HepG2 (cell line): ENCODE results near the gene USP7. TPM values are rescaled to one million over a fixed set of nuclear protein-coding genes. Genes with fewer than 3 reads are reported as not detected.

Experiments used
- BRCA1 ChIP-seq: sonication (generic); formaldehyde crosslinking; IDR thresholded peaks from 2 replicates; pipeline ENCODE4 v1.4.0; 2020; ENCODE audit warnings: missing genetic modification reagents
- CBFB ChIP-seq: sonication (generic); formaldehyde crosslinking; IDR thresholded peaks from 2 replicates; pipeline ENCODE4 v1.4.0; 2020; ENCODE audit warnings: missing genetic modification reagents
- CENPX ChIP-seq: sonication (generic); formaldehyde crosslinking; IDR thresholded peaks from 2 replicates; pipeline ENCODE4 v1.9.0; 2021; ENCODE audit warnings: mild to moderate bottlenecking, missing genetic modification reagents, moderate library complexity
- CTCF ChIP-seq: sonication (generic); formaldehyde crosslinking; IDR thresholded peaks from 2 replicates; pipeline ENCODE4 v1.5.0; 2020; ENCODE audit warnings: mild to moderate bottlenecking, missing genetic modification reagents, moderate library complexity
- FOXC1 ChIP-seq: sonication (generic); formaldehyde crosslinking; IDR thresholded peaks from 2 replicates; pipeline ENCODE4 v1.8.0; 2022; ENCODE audit warnings: mild to moderate bottlenecking, missing genetic modification reagents, borderline replicate concordance
- HDAC6 ChIP-seq: fragments of 200-600 bp; sonication (generic); IDR thresholded peaks from 2 replicates; pipeline ENCODE4 v1.7.0; 2017; ENCODE audit warnings: mild to moderate bottlenecking, antibody characterized with exemption, low read length, low read depth
- HMGA1 ChIP-seq: sonication (generic); formaldehyde crosslinking; conservative IDR thresholded peaks from 2 replicates; pipeline ENCODE4 v1.4.0; 2020; ENCODE audit warnings: missing genetic modification reagents
- HOMEZ ChIP-seq: IDR thresholded peaks from 2 replicates; pipeline ENCODE4 v1.6.1; 2016; ENCODE audit warnings: low read depth
- MYPOP ChIP-seq: sonication (generic); formaldehyde crosslinking; IDR thresholded peaks from 2 replicates; pipeline ENCODE4 v1.8.1; 2023; ENCODE audit warnings: mild to moderate bottlenecking, moderate library complexity, missing genetic modification reagents
- MZF1 ChIP-seq: sonication (generic); formaldehyde crosslinking; IDR thresholded peaks from 2 replicates; pipeline ENCODE4 v1.8.1; 2023; ENCODE audit warnings: mild to moderate bottlenecking, missing genetic modification reagents, borderline replicate concordance
- PRMT3 ChIP-seq: sonication (generic); formaldehyde crosslinking; IDR thresholded peaks from 2 replicates; pipeline ENCODE4 v1.8.1; 2022; ENCODE audit warnings: low read depth, mild to moderate bottlenecking, moderate library complexity, missing genetic modification reagents, borderline replicate concordance
- RFX1 ChIP-seq: fragments of 450-650 bp; IDR thresholded peaks from 2 replicates; pipeline ENCODE4 v1.6.1; 2017
- SIX1 ChIP-seq: sonication (generic); formaldehyde crosslinking; IDR thresholded peaks from 2 replicates; pipeline ENCODE4 v1.4.0; 2020; ENCODE audit warnings: missing genetic modification reagents, borderline replicate concordance
- SIX4 ChIP-seq: sonication (generic); formaldehyde crosslinking; IDR thresholded peaks from 2 replicates; pipeline ENCODE4 v1.4.0; 2020; ENCODE audit warnings: missing genetic modification reagents
- SMARCC2 ChIP-seq: fragments of 450-650 bp; IDR thresholded peaks from 2 replicates; pipeline ENCODE4 v1.6.1; 2017; ENCODE audit warnings: antibody characterized with exemption, mild to moderate bottlenecking
- SRY ChIP-seq: sonication (generic); formaldehyde crosslinking; IDR thresholded peaks from 2 replicates; pipeline ENCODE4 v1.8.0; 2022; ENCODE audit warnings: mild to moderate bottlenecking, missing genetic modification reagents
- TBL1XR1 ChIP-seq: fragments of 150-350 bp; IDR thresholded peaks from 2 replicates; pipeline ENCODE4 v1.6.1; 2014; ENCODE audit warnings: borderline replicate concordance, low read length; ENCODE audit not compliant: partially characterized antibody
- ZNF124 ChIP-seq: sonication (generic); formaldehyde crosslinking; IDR thresholded peaks from 2 replicates; pipeline ENCODE4 v1.4.0; 2020; ENCODE audit warnings: missing genetic modification reagents
- ZNF282 ChIP-seq: fragments of 450-650 bp; IDR thresholded peaks from 2 replicates; pipeline ENCODE4 v1.6.1; 2018; ENCODE audit not compliant: partially characterized antibody
- ZNF317 ChIP-seq: sonication (generic); formaldehyde crosslinking; IDR thresholded peaks from 2 replicates; pipeline ENCODE4 v1.5.0; 2020; ENCODE audit warnings: mild to moderate bottlenecking, missing genetic modification reagents
- ZNF44 ChIP-seq: sonication (generic); formaldehyde crosslinking; IDR thresholded peaks from 2 replicates; pipeline ENCODE4 v1.5.1; 2020; ENCODE audit warnings: mild to moderate bottlenecking, missing genetic modification reagents
- ZNF792 ChIP-seq: IDR thresholded peaks from 2 replicates; pipeline ENCODE4 v1.6.1; 2016
- ZNF816 ChIP-seq: sonication (generic); formaldehyde crosslinking; IDR thresholded peaks from 2 replicates; pipeline ENCODE4 v1.8.0; 2022; ENCODE audit warnings: missing genetic modification reagents, mild to moderate bottlenecking, borderline replicate concordance
- ZNF891 ChIP-seq: sonication (generic); formaldehyde crosslinking; IDR thresholded peaks from 2 replicates; pipeline ENCODE4 v1.5.0; 2020; ENCODE audit warnings: mild to moderate bottlenecking, missing genetic modification reagents
- polyA plus RNA-seq, 8 experiments: library from polyadenylated mRNA; depleted of rRNA in 3 of 8; stranded (reverse) in 7 of 8; unstranded in 1 of 8; fragments of >200 nt; fragmentation: Illumina TruSeq in 4 of 8; extraction: Trizol in 4 of 8; gene quantifications; 2 replicates each; pipeline versions ENCODE4 v1.2.1 to v1.2.3, GENCODE V29; 2011 to 2016; ENCODE audit warnings: low read depth in 4 of 8, missing spikeins in 1 of 8, mixed read lengths in 1 of 8; ENCODE audit not compliant: insufficient read depth in 1 of 8
- total RNA-seq, 5 experiments: library from RNA; depleted of rRNA; stranded (reverse); fragments of >200 nt; fragmentation: Illumina TruSeq; extraction: Trizol; gene quantifications; 2 replicates each; pipeline ENCODE4 v1.2.3, GENCODE V29; 2016; ENCODE audit warnings: low read depth in 1 of 5
- TF ChIP-seq, protein P1 (sequence below): sonication (generic); formaldehyde crosslinking; conservative IDR thresholded peaks from 2 replicates; pipeline ENCODE4 v1.8.0; 2022; ENCODE audit warnings: mild to moderate bottlenecking, moderate library complexity, missing genetic modification reagents

USP7 gene
- total and polyA plus RNA-seq, 2 of the 13 experiments (the other 11 are each of a cell fraction or from before 2014, with no cell fraction given) = 52.5 to 173 TPM

DNA sequence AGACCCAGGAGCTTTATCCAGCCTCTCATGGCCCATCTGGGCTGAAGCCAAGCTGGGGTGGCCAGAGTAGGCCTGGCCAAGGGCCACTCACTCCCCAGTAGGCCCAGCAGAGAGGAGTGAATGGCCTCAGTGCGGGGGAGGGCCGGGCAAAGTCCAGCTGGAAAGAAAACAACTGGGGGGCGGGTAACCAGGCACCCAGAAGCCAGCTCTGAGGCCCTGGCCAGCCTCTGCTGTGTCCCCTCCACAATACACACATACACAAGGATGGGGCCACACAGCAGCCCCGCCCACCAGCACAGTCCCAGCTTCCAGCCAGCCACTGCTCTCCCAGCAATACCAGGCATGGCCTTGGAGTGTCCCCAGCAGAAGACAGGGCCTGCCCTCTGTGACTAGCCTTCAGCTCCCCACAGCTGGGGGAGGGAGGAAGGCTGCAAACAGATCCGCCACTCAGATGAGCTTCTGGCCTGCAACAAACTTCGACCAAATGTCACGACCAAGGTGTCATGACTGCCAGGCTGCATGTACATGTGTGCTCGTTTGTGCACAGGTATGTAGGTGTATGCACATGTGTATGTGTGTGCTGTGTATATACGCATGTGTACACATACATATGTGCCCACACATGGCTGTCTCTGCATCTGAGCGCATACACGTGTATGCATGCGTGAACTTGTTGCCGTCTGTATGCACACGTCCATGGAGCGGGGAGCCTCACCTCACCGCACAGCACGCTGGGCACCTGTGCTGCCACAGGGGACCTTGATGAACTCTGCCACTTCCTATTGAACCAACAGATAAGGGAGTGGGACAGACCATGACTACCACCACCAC is 99.9 kb downstream of the USP7 start (continued):
- TF ChIP-seq PRMT3 (CRISPR knock-in tag) = peak; percentile 74; the same call in 1 of the 2 replicates
- peak; percentile 97 for TF ChIP-seq ZNF124 (CRISPR knock-in tag)
- 0 out of 2 replicates have a peak, but pooled peaks have one; percentile 93 for TF ChIP-seq ZNF44 (CRISPR knock-in tag)
- TF ChIP-seq MZF1 (CRISPR knock-in tag) = no peak; the same call in 1 of the 2 replicates
- TF ChIP-seq HDAC6 = no peak
- TF ChIP-seq ZNF891 (CRISPR knock-in tag) = peak; percentile 32; the same call in 1 of the 2 replicates
- peak; percentile 75; the same call in 1 of the 2 replicates for TF ChIP-seq RFX1
- peak; percentile 80; the same call in 1 of the 2 replicates for TF ChIP-seq SIX1
- TF ChIP-seq HMGA1 = 0 out of 2 replicates have a peak, but pooled peaks have one; percentile 95
- TF ChIP-seq ZNF792 (CRISPR knock-in tag) = peak; percentile 96
- TF ChIP-seq MYPOP (CRISPR knock-in tag) = no peak; the same call in 1 of the 2 replicates
- TF ChIP-seq CTCF (CRISPR knock-in tag) = peak; percentile 83
- no peak; the same call in none of the 2 replicates for TF ChIP-seq FOXC1 (CRISPR knock-in tag)
- TF ChIP-seq ZNF317 = peak; percentile 95
- TF ChIP-seq CENPX = no peak
- peak; percentile 98 for TF ChIP-seq ZNF816 (CRISPR knock-in tag)
- peak; percentile 67; the same call in 1 of the 2 replicates for TF ChIP-seq SIX4 (CRISPR knock-in tag)
- TF ChIP-seq ZNF282 = no peak
- TF ChIP-seq, protein P1, sequence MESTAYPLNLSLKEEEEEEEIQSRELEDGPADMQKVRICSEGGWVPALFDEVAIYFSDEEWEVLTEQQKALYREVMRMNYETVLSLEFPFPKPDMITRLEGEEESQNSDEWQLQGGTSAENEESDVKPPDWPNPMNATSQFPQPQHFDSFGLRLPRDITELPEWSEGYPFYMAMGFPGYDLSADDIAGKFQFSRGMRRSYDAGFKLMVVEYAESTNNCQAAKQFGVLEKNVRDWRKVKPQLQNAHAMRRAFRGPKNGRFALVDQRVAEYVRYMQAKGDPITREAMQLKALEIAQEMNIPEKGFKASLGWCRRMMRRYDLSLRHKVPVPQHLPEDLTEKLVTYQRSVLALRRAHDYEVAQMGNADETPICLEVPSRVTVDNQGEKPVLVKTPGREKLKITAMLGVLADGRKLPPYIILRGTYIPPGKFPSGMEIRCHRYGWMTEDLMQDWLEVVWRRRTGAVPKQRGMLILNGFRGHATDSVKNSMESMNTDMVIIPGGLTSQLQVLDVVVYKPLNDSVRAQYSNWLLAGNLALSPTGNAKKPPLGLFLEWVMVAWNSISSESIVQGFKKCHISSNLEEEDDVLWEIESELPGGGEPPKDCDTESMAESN (CRISPR knock-in tag) = peak; percentile 97
- peak; percentile 95 for TF ChIP-seq TBL1XR1
- peak; percentile 64; the same call in 1 of the 2 replicates for TF ChIP-seq SMARCC2
- TF ChIP-seq CBFB = peak; percentile 84
- TF ChIP-seq SRY = peak; percentile 40; the same call in 1 of the 2 replicates
- TF ChIP-seq BRCA1 (CRISPR knock-in tag) = peak; percentile 98
- peak; percentile 53; the same call in 1 of the 2 replicates for TF ChIP-seq HOMEZ (CRISPR knock-in tag)
